Stimulated activated CD8-positive, alpha-beta memory T cell treated with anti-CD3 and anti-CD28 coated beads, Interleukin-4, amount 100 ng/mL, for 4 hours (primary cell): ENCODE data around the gene ZFHX2.
"Not testable (repeated sequence)": the region's sequence is repeated elsewhere in the genome, so short reads cannot be mapped to it uniquely, and the experiment has no call there.

Experiments used
- DNase-seq, 2 donors: peaks; one replicate each; pipeline ENCODE4 v3.0.0-alpha.2; 2020; ENCODE audit warnings: low read depth in 2 of 2, low spot score in 1 of 2

ZFHX2 gene

DNA sequence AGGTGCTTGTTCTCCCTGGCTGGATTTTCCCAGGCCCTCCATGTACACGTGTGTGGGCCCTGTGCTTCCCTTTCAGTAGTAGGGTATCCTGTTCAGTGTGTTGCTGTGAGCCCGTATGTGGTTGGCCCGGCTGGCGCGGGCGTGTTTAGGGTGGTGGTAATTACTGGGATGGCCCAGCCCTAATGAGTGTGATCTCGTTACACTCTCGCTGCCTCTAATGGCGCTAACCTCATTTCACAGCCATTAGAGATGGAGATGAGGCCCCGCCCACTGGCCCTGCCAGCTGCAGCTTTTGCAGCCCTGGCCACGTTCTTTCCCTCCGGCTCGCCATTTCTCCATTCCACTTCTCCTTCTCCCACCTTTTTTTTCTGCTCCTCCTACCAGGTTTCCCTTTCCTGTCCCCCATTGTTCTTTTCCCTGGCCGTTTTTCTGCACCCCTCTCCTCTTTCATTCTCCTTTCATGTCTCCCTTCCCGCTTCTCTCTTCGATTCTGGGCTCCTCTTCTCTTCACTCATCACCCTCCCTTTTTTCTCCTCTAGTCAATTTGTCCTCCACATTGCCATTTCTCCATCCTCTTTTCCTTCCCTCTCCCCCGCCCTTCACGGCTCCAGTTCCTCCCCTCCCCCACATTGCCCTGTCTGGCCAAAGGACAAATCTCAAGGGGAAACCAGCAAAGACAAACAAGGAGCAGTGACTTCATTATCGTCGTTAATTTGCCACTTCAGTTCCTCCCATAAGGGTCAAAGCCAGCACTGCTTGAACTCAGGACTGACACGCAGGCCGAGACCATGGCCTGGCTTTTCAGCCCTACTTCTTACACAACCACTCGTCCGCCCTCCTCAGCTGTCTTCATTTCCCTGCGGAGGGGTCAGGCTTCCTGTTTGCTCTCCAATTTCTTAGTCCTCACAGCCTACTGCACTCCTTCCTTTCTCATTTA is 6.8 kb downstream of the ZFHX2 start:
- no peak for DNase-seq

GRCh38 chr14:23543403-23543802 is 8.2 kb downstream of the ZFHX2 start:
- DNase-seq: no peak

DNA sequence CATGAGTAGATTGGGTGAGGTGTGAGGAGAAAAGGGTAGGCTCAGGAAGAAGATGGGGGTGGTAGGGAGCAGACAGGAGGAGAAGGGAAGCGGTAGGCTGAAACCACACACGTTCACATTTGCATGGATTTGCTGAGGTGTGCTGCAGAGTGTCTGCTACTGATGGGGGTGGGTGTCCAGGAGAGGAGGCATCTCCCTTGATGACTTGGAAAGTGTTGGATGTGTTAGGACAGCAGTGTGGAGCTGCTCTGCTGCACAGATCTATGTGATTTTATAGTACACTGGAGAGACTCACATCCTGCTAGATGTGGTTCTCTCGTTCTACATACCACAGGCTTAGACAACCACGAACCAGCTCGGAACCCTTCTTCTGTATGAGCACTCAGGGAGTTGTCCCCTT is 9.3 kb downstream of the ZFHX2 start:
- no peak for DNase-seq

DNA sequence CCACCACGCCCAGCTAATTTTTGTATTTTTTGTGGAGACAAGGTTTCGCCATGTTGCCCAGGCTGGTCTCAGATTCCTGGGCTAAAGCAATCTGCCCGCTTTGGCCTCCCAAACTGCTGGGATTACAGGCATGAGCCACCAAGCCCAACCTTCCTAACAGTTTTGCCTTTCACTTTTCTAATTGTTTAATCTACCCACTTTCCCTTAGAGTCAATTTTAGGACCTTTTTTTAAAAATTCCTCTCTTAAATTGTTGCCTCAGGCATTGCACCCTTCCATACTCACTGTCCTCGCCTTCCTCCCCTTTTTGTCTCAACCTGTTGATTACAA is 11.5 kb downstream of the ZFHX2 start:
- DNase-seq: no peak

GRCh38 chr14:23539248-23540140 is 12.1 kb downstream of the ZFHX2 start:
- no peak for DNase-seq

DNA sequence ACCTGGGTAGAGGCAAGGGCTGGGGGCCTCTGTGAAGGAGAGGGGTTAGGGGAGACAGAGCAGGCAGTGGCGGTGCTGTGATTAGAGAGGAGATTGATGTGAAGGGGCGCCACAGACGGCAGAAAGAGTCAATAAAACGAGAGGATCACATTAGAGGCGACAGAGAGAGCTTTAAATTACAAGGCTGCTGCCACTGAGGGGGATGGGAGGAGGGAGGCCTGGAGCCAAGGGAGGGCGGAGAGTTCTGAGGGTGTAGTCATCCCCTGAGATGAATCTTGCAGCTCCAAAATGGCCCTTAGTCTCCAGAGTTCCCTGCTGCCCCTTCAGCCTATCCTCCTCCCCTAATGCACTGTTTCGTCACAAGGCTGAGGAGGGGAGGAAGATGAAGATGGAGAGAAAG is 12.8 kb downstream of the ZFHX2 start:
- no peak for DNase-seq

DNA sequence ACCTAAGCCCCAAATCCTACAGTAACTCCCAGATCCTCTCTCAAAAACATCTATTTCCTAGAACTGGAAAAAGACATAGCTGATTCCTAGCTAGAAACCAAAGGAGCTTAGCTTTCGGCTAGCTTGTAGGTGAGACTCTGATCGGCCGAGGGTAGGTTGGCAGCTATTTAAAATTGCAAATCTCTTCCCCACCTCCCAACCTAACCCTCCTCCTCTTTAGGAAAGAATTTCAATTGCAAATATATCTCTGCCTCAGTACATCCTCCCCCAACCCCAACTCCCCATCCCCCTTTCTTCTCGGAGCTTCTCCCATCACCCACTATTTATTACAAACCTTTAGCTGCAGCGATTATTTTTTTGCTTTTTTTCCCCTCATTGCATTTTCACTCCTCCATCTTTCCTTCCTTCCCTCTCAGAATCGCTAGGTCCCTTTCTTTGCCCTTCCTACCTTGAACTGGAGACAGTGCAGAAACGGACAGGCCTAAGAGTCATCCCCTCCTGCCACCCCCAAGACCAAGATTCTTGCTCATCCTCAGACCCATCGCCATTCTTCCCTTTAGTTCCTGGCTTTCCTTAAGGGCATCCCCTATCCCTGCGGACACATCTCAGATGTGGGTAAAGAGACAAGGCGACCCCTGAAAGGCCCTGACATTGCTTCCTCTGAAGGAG is 13.4 kb downstream of the ZFHX2 start:
- DNase-seq: no peak

DNA sequence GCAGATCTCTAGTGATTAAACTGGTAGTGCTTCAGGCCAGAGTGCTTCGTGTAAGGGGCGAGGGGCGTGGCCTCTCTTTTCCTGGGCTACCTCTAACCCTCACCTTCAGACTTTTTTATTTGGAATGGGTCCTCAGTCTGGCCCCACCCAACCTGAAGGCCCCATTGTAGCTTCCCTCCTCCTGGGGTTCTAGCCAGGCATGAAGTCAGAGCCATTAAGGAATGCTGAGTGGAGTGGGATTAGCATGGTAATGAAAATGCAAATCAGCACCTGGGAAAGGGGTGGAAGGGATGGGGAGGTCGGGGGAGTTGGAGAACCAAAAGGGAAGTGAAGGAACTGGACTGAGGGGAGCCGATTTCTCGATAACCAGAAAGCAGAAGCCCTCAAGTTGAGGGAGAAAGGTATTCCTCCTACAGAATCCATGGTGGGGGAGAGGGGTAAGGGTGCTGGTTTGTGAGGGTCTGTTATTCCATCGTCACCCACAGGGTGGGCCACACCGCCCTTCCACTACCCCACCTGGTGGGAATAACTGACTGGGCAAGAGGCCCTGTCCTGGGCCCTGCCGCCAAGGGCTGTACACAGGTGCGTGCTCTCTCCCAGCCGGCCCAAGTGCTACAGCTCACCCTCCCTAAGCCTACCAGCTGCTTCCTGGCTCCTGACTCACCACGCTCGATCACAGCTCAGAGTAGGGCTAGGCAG is 14.1 kb downstream of the ZFHX2 start:
- no peak for DNase-seq

DNA sequence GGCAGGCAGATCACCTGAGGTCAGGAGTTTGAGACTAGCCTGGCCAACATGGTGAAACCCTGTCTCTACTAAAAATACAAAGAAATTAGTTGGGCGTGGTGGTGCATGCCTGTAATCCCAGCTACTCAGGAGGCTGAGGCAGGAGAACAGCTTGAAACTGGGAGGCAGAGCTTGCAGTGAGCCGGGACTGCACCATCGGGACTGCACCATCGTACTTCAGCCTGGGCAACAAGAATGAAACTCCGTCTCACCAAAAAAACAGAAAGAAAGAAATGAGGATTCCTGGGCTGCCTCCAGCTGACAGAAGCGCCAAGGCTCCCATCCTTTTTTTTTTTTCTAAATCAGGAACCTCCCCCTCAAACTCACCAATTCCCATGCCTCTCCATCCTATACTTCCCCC is 14.7 kb downstream of the ZFHX2 start:
- not testable (repeated sequence) for DNase-seq

DNA sequence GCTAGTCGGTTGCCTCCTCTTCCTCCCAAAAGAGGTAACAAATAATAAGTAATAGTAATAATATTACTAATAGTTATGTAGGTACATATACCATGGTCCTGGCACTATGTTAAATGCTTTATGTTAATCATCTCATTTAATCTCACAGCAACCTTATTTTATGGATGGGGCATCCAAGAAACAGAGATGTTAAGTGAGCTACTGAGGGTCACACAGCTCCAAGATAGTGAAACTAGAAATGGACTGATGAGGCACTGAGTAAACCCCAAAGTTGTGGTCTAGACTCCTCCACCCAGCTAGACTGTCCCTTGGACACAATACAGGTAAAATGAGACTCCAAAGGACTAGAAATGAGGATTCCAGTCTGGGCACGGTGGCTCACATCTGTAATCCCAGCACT is 15.1 kb downstream of the ZFHX2 start:
- no peak for DNase-seq

- no peak for DNase-seq
These were observed 15.6 kb downstream of the ZFHX2 start for GRCh38 chr14:23535943-23536342.

- DNase-seq: no peak
These were observed 17.7 kb downstream of the ZFHX2 start for GRCh38 chr14:23533652-23534435.

- no peak for DNase-seq
These were observed 18.9 kb downstream of the ZFHX2 start for GRCh38 chr14:23532658-23533057.

DNA sequence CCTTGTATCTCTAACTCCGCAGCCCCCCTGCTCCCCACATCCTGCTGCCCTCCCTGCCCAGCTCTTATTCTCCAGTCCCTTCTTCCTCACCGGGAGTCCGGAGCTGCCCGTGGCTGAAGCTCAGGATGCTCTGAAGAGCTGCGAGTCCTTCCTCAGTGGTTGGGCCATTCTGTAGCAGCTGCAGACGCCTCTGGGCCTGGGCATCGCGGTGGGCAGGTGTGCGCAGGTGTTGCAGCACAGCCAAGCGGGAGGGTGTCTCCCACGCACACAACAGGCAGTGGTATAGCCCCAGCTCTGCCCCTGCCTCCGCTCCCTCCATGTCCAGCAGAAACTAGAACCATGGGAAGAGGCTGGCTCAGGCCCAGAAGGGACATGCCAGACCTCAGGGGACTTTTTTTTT is 20.2 kb downstream of the ZFHX2 start:
- DNase-seq: no peak

- DNase-seq: no peak
These were observed 21.1 kb downstream of the ZFHX2 start for GRCh38 chr14:23530375-23531055.

GRCh38 chr14:23529016-23529415 is 22.5 kb downstream of the ZFHX2 start:
- no peak for DNase-seq

GRCh38 chr14:23528555-23528954 is 23.0 kb downstream of the ZFHX2 start:
- no peak for DNase-seq

GRCh38 chr14:23525611-23526010 is 26.0 kb downstream of the ZFHX2 start:
- no peak for DNase-seq

DNA sequence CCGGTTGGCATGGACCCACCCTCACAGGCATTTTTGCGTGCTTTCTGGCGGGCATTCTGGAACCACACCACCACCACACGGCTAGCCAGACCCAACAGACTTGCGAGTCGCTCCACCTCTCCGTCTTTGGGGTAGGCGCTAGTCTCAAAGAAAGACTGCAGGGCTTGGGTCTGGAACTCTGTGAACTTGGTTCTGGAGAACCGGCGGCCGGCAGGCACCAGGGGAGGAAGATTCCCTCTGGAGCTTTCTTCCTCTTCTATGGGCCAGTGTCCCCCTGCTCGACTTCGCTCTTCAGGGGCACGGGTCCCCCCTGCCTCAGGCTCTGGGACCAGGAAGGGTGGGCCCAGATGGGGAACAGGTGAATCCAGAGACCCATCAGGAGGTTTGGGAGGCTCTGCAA is 26.6 kb downstream of the ZFHX2 start:
- no peak for DNase-seq
